Measurements from ENCODE around the gene ADORA1.

The ADORA1 gene

DNA sequence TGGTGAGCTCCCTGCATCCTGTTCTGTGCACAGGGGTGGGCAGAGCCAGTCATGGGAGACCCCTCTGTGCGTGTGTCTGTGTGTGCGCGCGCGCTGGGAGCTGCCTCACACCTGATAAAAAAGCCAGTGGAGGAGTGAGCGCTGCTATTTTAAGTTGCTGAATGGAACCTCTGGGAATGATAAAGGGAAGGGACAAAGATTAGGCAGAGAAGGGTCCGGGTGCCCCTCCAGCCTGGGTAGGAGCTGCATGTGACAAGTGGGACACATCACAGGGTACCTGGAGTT lies 847 bp downstream of the ADORA1 start:
- Histone ChIP-seq H3K23ac (ENCODE audit: low read depth, low read length, poor library complexity) (peak overlapping the region; percentile 90), H2BK5ac (ENCODE audit: low read length) (peak overlapping the region; percentile 59), H3K9ac (ENCODE audit: low read depth, low read length, poor library complexity) (peak overlapping the region; percentile 68), H3K27me3 (ENCODE audit: control insufficient read depth in 3 of 3, insufficient read depth in 3 of 3, low read depth in 1 of 3, low read length in 3 of 3) (peaks cover 0 to 55% (median 15%) of the 10 kb centered on the region in 3 experiments), H2AFZ (ENCODE audit: low read length) (peak overlapping the region; percentile 97), H3K4me2 (ENCODE audit: insufficient read depth, low read length, poor library complexity, severe bottlenecking) (peak overlapping the region; percentile 79), H2BK120ac (ENCODE audit: low read depth, low read length) (peak overlapping the region; percentile 44), H3K4ac (ENCODE audit: low read length) (no peak overlapping the region), H2BK15ac (ENCODE audit: low read length) (peak overlapping the region; percentile 29), H3K4me1 (ENCODE audit: control insufficient read depth in 2 of 2, insufficient read depth in 1 of 2, low read depth in 1 of 2, low read length in 2 of 2) (peaks cover 9 to 22% of the 10 kb centered on the region in 2 donors), H3K36me3 (replicated peaks in 1 of 2; ENCODE audit: control insufficient read depth in 2 of 2, insufficient read depth in 2 of 2, low read length in 2 of 2) (no peaks in the 10 kb centered on the region), H2AK5ac (ENCODE audit: low read depth, low read length) (peak overlapping the region; percentile 68), H4K8ac (ENCODE audit: low read depth, low read length) (no peak overlapping the region), H4K91ac (ENCODE audit: low read depth, low read length, poor library complexity) (no peak overlapping the region), H3K79me1 (ENCODE audit: low read depth, low read length) (no peaks in the 10 kb centered on the region), H3K27ac (replicated peaks; ENCODE audit: low read length) (no peak overlapping the region), H2BK12ac (ENCODE audit: low read length) (peak overlapping the region; percentile 98), H3K18ac (ENCODE audit: low read length) (peak overlapping the region; percentile 85), H3K4me3 (ENCODE audit: low read length in 2 of 2) (peak overlapping the region; percentile 41 to 72), H3K9me3 (replicated peaks in 1 of 2; ENCODE audit: control insufficient read depth in 2 of 2, insufficient read depth in 1 of 2, low read depth in 1 of 2, low read length in 2 of 2) (no peaks in the 10 kb centered on the region), H3K14ac (ENCODE audit: low read length) (no peak overlapping the region)
- no peak for DNase-seq (ENCODE audit: low spot score)
- no CpG with 5 or more reads among the region's 7 CpGs for WGBS, 2 donors (ENCODE audit: extremely low coverage in 2 of 2, insufficient read length in 2 of 2, insufficient replicate concordance in 1 of 2)

DNA sequence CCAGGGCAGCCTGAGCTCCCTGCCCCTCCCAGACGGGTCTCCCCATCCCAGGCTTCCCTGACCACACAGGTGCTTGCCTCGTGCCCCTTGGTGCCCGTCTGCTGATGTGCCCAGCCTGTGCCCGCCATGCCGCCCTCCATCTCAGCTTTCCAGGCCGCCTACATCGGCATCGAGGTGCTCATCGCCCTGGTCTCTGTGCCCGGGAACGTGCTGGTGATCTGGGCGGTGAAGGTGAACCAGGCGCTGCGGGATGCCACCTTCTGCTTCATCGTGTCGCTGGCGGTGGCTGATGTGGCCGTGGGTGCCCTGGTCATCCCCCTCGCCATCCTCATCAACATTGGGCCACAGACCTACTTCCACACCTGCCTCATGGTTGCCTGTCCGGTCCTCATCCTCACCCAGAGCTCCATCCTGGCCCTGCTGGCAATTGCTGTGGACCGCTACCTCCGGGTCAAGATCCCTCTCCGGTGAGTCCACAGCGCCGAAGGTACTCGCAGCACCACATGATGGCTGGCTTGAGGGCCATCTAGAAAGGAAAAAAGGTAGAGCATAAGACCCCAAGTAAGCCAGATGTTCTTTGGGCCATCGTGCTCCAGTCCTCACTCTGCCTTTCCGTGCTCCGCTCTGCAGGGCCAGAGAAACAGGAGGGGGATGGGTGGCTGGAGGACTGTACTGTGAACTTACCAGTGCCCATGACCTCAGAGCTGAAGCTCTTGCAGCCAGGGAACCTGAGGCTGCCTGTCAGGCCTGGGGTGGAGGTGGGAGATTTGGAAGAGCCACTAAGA lies 1.4 kb downstream of the ADORA1 start:
- peak overlapping the region in 1 of 2 donors; percentile 72 for H3K4me3 ChIP-seq (ENCODE audit: low read length in 2 of 2)
- peak overlapping the region; percentile 29 for H2BK15ac ChIP-seq (ENCODE audit: low read length)

DNA sequence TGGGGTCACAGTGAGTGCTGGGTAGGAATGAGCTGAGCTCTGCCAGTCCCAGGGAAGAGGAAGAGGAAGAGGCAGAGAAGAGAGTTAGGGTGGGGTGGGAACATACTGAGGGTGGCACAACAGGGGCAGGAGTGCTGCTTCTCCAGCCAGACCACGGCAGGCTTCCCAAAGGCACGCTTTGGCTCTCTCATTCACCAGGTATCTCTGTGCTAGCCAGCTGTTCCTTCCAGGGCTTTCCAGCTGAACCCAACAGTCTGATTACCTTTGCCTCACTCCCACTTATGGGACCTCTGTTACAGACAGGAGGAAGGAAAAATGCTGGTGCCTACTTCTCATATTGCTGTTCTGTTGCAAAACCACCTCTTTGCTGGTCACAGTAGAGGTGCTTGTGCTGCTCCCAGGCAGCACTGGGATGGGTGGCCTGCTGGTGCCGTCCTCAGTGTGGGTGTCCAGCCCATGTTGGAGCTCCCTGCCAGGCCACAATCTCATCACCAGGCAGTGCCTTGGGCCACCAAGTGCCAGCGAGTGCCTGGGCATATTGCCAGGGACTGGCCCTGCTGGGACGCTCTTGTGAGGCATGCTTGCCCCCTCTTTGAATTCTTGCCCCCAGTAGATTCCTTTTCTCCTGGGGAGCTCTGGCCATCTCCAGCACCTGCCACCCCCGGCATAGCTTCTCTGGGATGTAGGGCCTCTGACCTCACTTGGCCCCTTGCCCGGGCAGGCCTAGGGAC lies 2.1 kb downstream of the ADORA1 start:
- Histone ChIP-seq H4K8ac (ENCODE audit: low read depth, low read length) (no peak overlapping the region), H4K91ac (ENCODE audit: low read depth, low read length, poor library complexity) (no peak overlapping the region), H3K9me3 (replicated peaks in 1 of 2; ENCODE audit: control insufficient read depth in 2 of 2, insufficient read depth in 1 of 2, low read depth in 1 of 2, low read length in 2 of 2) (no peaks in the 10 kb centered on the region), H2AK5ac (ENCODE audit: low read depth, low read length) (peak overlapping the region; percentile 68), H2BK12ac (ENCODE audit: low read length) (peak overlapping the region; percentile 0), H2BK5ac (ENCODE audit: low read length) (no peak overlapping the region), H3K14ac (ENCODE audit: low read length) (no peak overlapping the region), H3K4me3 (ENCODE audit: low read length in 2 of 2) (no peak overlapping the region), H3K27me3 (ENCODE audit: control insufficient read depth in 3 of 3, insufficient read depth in 3 of 3, low read depth in 1 of 3, low read length in 3 of 3) (peaks cover 0 to 43% (median 15%) of the 10 kb centered on the region in 3 experiments), H3K4me1 (ENCODE audit: control insufficient read depth in 2 of 2, insufficient read depth in 1 of 2, low read depth in 1 of 2, low read length in 2 of 2) (peaks cover 9 to 22% of the 10 kb centered on the region in 2 donors), H2BK120ac (ENCODE audit: low read depth, low read length) (no peak overlapping the region), H3K27ac (replicated peaks; ENCODE audit: low read length) (no peak overlapping the region), H3K4me2 (ENCODE audit: insufficient read depth, low read length, poor library complexity, severe bottlenecking) (no peak overlapping the region), H2BK15ac (ENCODE audit: low read length) (no peak overlapping the region), H3K79me1 (ENCODE audit: low read depth, low read length) (no peaks in the 10 kb centered on the region), H3K18ac (ENCODE audit: low read length) (peak overlapping the region; percentile 29), H3K36me3 (replicated peaks in 1 of 2; ENCODE audit: control insufficient read depth in 2 of 2, insufficient read depth in 2 of 2, low read length in 2 of 2) (no peaks in the 10 kb centered on the region), H3K9ac (ENCODE audit: low read depth, low read length, poor library complexity) (no peak overlapping the region), H3K4ac (ENCODE audit: low read length) (no peak overlapping the region), H2AFZ (ENCODE audit: low read length) (no peak overlapping the region), H3K23ac (ENCODE audit: low read depth, low read length, poor library complexity) (peak overlapping the region; percentile 90)
- no peak for DNase-seq (ENCODE audit: low spot score)
- WGBS, 2 donors (ENCODE audit: extremely low coverage in 2 of 2, insufficient read length in 2 of 2, insufficient replicate concordance in 1 of 2) = no CpG with 5 or more reads among the region's 7 CpGs

More for the DNA sequence above, 1.4 kb downstream of the ADORA1 start:
- Histone ChIP-seq H3K23ac (ENCODE audit: low read depth, low read length, poor library complexity) (peak overlapping the region; percentile 90), H2BK5ac (ENCODE audit: low read length) (peak overlapping the region; percentile 59), H4K8ac (ENCODE audit: low read depth, low read length) (no peak overlapping the region), H2BK12ac (ENCODE audit: low read length) (peak overlapping the region; percentile 98), H2AFZ (ENCODE audit: low read length) (peak overlapping the region; percentile 97), H2BK120ac (ENCODE audit: low read depth, low read length) (peak overlapping the region; percentile 44), H3K4me2 (ENCODE audit: insufficient read depth, low read length, poor library complexity, severe bottlenecking) (peak overlapping the region; percentile 79), H3K4ac (ENCODE audit: low read length) (peak overlapping the region; percentile 69), H3K4me1 (ENCODE audit: control insufficient read depth in 2 of 2, insufficient read depth in 1 of 2, low read depth in 1 of 2, low read length in 2 of 2) (peaks cover 9 to 24% of the 10 kb centered on the region in 2 donors), H3K9ac (ENCODE audit: low read depth, low read length, poor library complexity) (peak overlapping the region; percentile 68), H3K9me3 (replicated peaks in 1 of 2; ENCODE audit: control insufficient read depth in 2 of 2, insufficient read depth in 1 of 2, low read depth in 1 of 2, low read length in 2 of 2) (no peaks in the 10 kb centered on the region), H3K79me1 (ENCODE audit: low read depth, low read length) (no peaks in the 10 kb centered on the region), H4K91ac (ENCODE audit: low read depth, low read length, poor library complexity) (peak overlapping the region; percentile 60), H3K36me3 (replicated peaks in 1 of 2; ENCODE audit: control insufficient read depth in 2 of 2, insufficient read depth in 2 of 2, low read length in 2 of 2) (no peaks in the 10 kb centered on the region), H3K18ac (ENCODE audit: low read length) (peak overlapping the region; percentile 84), H2AK5ac (ENCODE audit: low read depth, low read length) (peak overlapping the region; percentile 68), H3K27ac (replicated peaks; ENCODE audit: low read length) (no peak overlapping the region), H3K14ac (ENCODE audit: low read length) (no peak overlapping the region), H3K27me3 (ENCODE audit: control insufficient read depth in 3 of 3, insufficient read depth in 3 of 3, low read depth in 1 of 3, low read length in 3 of 3) (peaks cover 0 to 50% (median 15%) of the 10 kb centered on the region in 3 experiments)
- no peak for DNase-seq (ENCODE audit: low spot score)
- WGBS, 2 donors (ENCODE audit: extremely low coverage in 2 of 2, insufficient read length in 2 of 2, insufficient replicate concordance in 1 of 2) = no CpG with 5 or more reads among the region's 29 CpGs

DNA sequence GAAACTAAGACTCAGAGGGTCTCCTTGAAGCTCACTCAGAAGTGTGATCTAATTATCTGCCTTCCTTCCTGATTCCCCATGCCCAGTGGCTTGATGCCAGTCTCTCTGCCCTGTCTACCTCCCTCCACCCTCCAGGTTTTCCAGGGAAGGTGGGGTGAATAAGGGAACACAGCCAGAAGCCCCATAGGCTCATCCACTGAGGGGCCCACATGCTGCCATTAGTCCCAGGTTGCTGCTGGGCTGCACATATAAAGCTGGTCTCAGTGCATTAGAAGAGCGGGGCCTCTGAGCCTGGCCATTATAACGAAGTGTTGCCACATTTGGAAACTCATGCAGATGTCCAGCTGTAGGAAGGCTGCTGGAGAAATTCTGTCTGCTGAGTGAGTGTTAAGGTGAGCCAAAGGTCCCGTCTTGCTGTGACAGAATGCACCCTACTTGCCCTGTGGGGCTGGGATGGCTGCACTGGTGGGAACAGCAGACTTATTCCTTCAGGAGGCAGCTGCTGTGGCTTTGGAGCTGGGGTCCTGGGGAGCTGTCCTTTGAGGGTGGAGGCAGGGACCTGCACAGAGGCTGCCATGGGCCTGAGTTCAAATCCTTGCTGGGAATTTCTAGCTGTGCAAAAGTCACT lies 2.9 kb downstream of the ADORA1 start:
- Histone ChIP-seq H3K27ac (replicated peaks; ENCODE audit: low read length) (no peak overlapping the region), H2AK5ac (ENCODE audit: low read depth, low read length) (no peak overlapping the region), H3K4me2 (ENCODE audit: insufficient read depth, low read length, poor library complexity, severe bottlenecking) (no peak overlapping the region), H2BK15ac (ENCODE audit: low read length) (no peak overlapping the region), H3K79me1 (ENCODE audit: low read depth, low read length) (no peaks in the 10 kb centered on the region), H4K8ac (ENCODE audit: low read depth, low read length) (no peak overlapping the region), H3K27me3 (ENCODE audit: control insufficient read depth in 3 of 3, insufficient read depth in 3 of 3, low read depth in 1 of 3, low read length in 3 of 3) (peaks cover 0 to 35% (median 15%) of the 10 kb centered on the region in 3 experiments), H3K4me1 (ENCODE audit: control insufficient read depth in 2 of 2, insufficient read depth in 1 of 2, low read depth in 1 of 2, low read length in 2 of 2) (peaks cover 9 to 22% of the 10 kb centered on the region in 2 donors), H3K9ac (ENCODE audit: low read depth, low read length, poor library complexity) (no peak overlapping the region), H2BK5ac (ENCODE audit: low read length) (no peak overlapping the region), H4K91ac (ENCODE audit: low read depth, low read length, poor library complexity) (no peak overlapping the region), H2BK120ac (ENCODE audit: low read depth, low read length) (no peak overlapping the region), H3K4me3 (ENCODE audit: low read length in 2 of 2) (no peak overlapping the region), H3K18ac (ENCODE audit: low read length) (no peak overlapping the region), H2AFZ (ENCODE audit: low read length) (no peak overlapping the region), H3K23ac (ENCODE audit: low read depth, low read length, poor library complexity) (no peak overlapping the region), H3K14ac (ENCODE audit: low read length) (no peak overlapping the region), H2BK12ac (ENCODE audit: low read length) (no peak overlapping the region), H3K9me3 (replicated peaks in 1 of 2; ENCODE audit: control insufficient read depth in 2 of 2, insufficient read depth in 1 of 2, low read depth in 1 of 2, low read length in 2 of 2) (no peaks in the 10 kb centered on the region), H3K4ac (ENCODE audit: low read length) (no peak overlapping the region), H3K36me3 (replicated peaks in 1 of 2; ENCODE audit: control insufficient read depth in 2 of 2, insufficient read depth in 2 of 2, low read length in 2 of 2) (no peaks in the 10 kb centered on the region)
- no peak for DNase-seq (ENCODE audit: low spot score)
- WGBS, 2 donors (ENCODE audit: extremely low coverage in 2 of 2, insufficient read length in 2 of 2, insufficient replicate concordance in 1 of 2) = no CpG with 5 or more reads among the region's 3 CpGs

All from neuronal stem cell (in vitro differentiated cells).